Thyroid gland (tissue), 4 donors: ENCODE measurements around the gene MATN1.

Source experiments
- POLR2A ChIP-seq, 2 donors: fragments of 450-650 bp; IDR thresholded peaks; one replicate each; pipeline ENCODE4 v1.6.1; 2017; ENCODE audit warnings: antibody characterized with exemption in 2 of 2, mild to moderate bottlenecking in 2 of 2, moderate library complexity in 1 of 2
- TF ChIP-seq, protein P1 (sequence below), 6 experiments: fragments of 200-600 bp in 3 of 6; fragments of 450-650 bp in 3 of 6; sonication (generic) in 3 of 6; IDR thresholded peaks; one replicate each; pipeline ENCODE4 v1.5.1; 2016 to 2019; ENCODE audit warnings: antibody characterized with exemption in 6 of 6, mild to moderate bottlenecking in 2 of 6, inconsistent platforms in 1 of 6, moderate library complexity in 1 of 6

DNA sequence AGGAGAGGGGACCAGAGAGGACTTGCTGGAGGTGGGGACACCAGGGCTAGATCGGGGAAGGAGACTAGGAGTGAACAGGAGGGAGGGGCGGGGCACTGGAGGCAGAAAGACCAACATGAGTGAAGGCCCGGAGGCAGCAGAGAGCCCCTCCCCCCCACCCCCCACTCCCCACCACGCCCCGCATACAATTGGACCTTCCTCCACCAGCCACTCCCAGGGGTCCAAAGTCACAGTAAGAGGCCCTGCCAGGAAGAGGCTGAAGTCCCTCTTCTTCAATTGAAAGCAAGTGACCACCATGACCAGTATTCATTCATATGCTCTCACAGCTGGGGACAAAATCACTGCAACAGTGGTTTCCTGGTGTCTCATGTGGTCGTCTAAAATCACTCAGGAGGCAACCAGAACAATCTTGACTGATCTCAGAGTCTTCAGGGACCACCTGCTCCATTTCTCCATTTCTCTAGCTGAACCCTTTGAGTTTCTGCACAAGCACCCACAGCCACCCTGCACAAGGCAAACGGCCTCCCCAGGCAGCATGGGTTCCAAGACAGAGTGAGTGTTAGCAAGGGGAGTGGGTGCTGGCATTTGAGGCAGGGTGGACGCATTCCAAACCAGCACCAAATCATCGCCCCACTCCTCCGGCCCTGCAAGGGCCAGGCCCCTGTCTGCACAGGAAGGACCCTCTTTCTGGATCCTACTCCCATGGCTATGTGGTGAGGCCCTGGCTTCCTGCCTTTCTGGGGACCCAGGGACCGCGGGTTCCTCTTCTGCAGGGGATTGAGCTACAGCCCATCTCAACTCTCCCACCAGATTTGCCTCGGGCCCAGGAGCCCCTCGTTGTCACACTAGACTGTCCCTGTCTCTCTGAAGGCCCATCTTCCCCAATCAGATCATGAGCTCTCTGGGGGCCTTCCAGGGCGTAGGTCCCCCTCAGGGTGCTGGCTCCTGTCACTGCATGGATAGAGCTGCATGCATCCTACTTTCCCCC lies 17.2 kb upstream of the MATN1 start:
- TF ChIP-seq, protein P1, sequence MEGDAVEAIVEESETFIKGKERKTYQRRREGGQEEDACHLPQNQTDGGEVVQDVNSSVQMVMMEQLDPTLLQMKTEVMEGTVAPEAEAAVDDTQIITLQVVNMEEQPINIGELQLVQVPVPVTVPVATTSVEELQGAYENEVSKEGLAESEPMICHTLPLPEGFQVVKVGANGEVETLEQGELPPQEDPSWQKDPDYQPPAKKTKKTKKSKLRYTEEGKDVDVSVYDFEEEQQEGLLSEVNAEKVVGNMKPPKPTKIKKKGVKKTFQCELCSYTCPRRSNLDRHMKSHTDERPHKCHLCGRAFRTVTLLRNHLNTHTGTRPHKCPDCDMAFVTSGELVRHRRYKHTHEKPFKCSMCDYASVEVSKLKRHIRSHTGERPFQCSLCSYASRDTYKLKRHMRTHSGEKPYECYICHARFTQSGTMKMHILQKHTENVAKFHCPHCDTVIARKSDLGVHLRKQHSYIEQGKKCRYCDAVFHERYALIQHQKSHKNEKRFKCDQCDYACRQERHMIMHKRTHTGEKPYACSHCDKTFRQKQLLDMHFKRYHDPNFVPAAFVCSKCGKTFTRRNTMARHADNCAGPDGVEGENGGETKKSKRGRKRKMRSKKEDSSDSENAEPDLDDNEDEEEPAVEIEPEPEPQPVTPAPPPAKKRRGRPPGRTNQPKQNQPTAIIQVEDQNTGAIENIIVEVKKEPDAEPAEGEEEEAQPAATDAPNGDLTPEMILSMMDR (IDR thresholded peaks at IDR 0.05), result no peak
- TF ChIP-seq POLR2A (IDR thresholded peaks at IDR 0.05), result no peak
